A673 (cell line): Measurements from ENCODE around the gene KCNT2.

Experiments used
- CTCF ChIP-seq: fragments of 300-800, 200-600 bp; sonication (generic); conservative IDR thresholded peaks from 2 replicates; pipeline ENCODE4 v1.5.1; 2017; ENCODE audit warnings: low read depth, mild to moderate bottlenecking, antibody characterized with exemption, low read length, moderate library complexity, mixed read lengths
- EZH2 ChIP-seq: fragments of 200-600 bp; sonication (generic); IDR thresholded peaks from 2 replicates; pipeline ENCODE4 v1.6.1; 2017; ENCODE audit warnings: borderline replicate concordance, low read depth, mild to moderate bottlenecking, mixed read lengths, antibody characterized with exemption, low read length; ENCODE audit not compliant: poor library complexity, severe bottlenecking

- no peak for TF ChIP-seq CTCF
- TF ChIP-seq EZH2: no peak
Measured at GRCh38 chr1:196449460-196449859, 158.8 kb downstream of the KCNT2 start.
